Central memory CD4-positive, alpha-beta T cell (primary cell): ENCODE measurements around the gene SLC26A8.

ENCODE experiments used
- DNase-seq: peaks from one replicate; pipeline ENCODE4 v3.0.0; 2022
- total RNA-seq, 3 experiments: gene quantifications; one replicate each; lab custom pipeline; 2026; lab: John Stamatoyannopoulos, UW

Gene SLC26A8, protein sequence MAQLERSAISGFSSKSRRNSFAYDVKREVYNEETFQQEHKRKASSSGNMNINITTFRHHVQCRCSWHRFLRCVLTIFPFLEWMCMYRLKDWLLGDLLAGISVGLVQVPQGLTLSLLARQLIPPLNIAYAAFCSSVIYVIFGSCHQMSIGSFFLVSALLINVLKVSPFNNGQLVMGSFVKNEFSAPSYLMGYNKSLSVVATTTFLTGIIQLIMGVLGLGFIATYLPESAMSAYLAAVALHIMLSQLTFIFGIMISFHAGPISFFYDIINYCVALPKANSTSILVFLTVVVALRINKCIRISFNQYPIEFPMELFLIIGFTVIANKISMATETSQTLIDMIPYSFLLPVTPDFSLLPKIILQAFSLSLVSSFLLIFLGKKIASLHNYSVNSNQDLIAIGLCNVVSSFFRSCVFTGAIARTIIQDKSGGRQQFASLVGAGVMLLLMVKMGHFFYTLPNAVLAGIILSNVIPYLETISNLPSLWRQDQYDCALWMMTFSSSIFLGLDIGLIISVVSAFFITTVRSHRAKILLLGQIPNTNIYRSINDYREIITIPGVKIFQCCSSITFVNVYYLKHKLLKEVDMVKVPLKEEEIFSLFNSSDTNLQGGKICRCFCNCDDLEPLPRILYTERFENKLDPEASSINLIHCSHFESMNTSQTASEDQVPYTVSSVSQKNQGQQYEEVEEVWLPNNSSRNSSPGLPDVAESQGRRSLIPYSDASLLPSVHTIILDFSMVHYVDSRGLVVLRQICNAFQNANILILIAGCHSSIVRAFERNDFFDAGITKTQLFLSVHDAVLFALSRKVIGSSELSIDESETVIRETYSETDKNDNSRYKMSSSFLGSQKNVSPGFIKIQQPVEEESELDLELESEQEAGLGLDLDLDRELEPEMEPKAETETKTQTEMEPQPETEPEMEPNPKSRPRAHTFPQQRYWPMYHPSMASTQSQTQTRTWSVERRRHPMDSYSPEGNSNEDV
- 0 reads per million in 3 experiments for total RNA-seq

DNA sequence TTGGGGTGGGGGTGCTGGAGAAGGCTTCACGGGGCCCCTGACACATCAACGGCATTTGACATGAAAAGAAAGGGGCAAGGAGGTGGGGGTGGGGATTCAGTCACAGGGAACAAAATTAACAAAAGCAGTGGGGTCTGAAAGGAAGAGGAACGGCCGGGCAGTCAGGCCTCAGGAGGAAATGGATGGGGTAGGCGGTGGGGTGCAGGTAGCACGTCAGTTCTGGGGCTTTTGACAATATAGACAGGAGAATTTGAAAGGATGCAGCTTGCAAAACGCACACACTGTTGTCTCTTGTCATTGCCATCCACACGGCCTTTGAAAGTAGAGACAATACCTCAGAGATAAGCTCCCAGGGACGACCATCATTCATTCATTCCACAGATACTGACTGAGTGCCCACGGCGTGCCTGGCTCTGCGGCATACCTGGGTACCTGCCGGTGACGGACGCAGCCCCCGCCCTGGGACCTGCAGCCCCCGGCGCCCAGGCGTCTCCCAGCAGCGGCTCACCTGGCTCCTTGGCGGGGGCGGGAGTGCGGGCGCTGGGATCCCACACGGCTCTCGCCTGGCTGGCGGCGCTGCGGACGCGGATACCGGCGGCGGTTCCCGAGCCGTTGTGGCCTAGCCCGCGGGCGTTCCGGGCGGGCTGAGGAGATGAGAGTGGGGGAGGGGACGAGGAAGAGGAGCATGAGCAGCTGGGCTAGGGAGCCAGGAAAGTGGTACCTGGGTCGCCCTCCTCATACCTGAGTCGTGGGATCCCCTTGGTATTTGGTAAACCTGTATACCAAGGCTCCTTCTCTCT lies at the start of gene SLC26A8:
SLC26A8 (minus strand) TSS at position 646 of the 800 bp plus-strand sequence. CDS start 4,934 bp downstream, outside the sequence.
- no peak for DNase-seq

DNA sequence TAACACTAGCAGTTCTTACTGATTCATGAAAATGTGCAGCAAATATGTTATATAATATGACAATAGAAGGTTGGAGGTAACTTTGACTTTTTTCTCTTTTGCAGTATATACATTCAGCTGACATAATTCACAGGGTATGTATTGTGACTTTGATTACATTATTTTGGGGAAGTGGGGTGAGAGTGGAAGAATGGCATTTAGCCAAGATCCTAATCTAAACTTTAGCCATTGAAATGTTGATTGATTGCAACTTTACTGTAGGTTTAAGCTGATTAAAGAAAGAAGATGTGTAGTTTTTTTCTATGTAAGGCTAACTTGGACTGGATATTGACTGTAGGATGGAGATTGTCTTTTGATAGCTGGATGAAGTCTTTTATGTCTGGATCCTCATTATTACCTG lies 49.1 kb upstream of the SLC26A8 start:
- no peak for DNase-seq

DNA sequence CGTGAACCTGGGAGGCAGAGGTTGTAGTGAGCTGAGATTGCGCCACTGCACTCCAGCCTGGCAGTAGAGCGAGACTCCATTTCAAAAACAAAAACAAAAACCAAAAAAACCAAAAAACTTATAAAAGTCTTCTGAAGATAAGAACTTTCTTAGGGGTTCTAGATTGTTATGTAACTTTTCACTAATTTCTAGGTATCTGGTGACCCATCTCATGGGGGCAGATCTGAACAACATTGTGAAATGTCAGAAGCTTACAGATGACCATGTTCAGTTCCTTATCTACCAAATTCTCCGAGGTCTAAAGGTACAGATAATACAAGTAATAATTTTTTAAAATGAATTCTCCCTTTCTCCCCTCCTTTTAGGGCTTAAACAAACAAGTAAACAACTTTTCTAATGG lies 48.2 kb upstream of the SLC26A8 start:
- no peak for DNase-seq

DNA sequence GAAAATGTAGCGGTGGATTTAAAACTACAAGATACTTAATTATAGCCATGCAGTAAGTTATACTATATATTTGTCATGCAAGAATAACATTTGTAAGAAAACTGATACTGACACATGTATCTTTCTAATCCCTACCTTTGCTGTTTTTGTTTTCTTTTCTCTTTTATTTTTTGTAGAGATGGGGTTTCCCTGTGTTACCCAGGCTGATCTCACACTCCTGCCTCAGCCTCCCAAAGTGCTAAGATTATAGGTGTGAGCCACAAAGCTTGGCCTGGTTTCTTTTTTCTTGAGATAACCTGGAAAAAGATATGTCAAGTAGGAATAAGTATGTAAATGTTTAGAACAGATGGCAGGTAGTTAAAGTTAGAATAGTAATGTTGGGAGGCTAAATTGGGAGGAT lies 47.3 kb upstream of the SLC26A8 start:
- DNase-seq = no peak

DNA sequence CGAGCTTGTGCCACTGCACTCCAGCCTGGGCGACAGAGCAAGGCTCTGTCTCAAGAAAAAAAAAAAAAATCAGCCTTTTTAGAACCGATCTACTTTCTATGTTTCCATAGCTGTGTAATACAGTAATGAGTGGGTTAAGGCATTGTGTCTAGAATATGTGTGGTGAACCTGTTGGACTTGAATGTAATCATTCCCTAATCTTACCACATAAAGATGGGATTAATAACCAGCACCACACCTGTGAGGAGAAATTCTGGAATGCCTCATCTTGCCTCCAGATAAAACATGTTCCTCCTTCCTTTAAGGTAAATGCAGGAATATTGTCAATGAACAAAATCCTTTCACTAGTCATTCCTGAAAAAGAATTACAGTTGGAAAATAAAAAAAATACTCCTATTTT lies 46.8 kb upstream of the SLC26A8 start:
- DNase-seq = no peak

DNA sequence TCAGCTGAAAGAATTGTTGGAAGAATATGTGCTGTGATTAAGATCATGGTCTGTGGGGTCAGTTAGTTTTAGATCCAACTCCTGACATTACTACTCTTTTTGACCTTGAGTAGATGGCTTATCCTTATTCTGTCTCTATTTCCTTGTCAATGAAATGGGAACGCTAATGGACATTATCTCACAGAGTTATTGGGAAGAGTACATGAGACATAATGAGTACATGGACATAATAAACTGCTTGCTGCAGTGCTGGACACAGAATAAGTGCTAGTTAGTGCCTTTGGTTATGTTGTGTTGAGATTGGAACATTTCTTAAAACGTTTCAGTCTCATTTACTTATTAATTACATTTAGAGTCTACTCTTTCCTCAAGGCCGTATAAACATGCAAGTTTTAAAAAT lies 45.8 kb upstream of the SLC26A8 start:
- no peak for DNase-seq

DNA sequence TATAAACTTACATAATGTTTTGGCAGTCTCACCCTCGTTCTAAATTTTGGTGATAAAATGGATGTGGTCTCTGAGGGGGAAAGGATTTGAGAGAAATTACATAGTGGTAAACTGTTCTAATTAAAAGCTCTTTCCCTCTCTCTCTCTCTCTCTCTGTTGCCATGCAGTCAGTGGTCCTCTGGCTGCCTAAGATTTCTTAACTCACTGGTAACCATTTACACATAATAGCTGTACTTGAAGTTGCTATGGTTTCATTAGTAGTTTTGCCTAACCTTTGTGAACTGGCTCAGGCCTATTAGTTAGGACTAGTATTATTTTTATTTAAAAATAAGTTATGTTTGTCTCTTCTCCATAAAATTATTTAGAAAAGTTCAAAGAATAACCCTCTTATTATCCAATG lies 45.1 kb upstream of the SLC26A8 start:
- DNase-seq = no peak

DNA sequence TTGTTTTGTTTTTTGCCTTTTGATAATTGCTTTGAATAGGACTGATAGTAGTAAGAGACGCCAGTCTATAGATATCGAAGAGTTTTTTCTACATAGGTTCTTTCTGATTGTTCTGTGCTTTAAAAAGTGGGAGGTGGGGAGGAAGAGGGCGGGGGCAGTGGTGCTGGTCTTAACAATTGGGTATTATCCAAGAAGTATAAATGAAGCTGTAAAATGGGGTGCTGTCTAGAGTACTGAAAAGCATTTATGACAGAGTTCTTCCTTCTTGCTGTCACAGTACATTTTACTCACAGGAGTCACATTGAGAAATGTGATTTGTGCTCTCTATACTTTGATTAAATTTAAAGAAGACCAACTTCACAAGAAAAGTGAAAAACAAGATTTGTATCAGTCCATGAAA lies 44.1 kb upstream of the SLC26A8 start:
- DNase-seq = no peak

DNA sequence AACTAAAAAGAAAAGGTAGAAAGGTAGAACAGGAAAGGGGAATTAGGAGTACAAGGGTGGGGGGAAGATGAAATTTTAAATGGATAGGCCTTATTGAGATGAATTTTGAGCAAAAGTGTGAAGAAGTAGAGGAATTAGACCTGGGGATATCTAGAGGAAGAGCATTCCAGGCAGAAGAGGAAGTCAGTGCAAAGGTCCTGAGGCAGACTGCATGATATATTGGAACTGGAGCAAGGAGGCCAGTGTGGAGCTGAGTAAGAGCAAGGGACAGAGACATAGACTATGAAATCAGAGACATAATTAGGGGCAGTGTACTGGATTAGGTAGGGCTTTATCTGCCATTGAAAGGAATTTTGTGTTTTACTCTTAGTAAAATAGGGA lies 43.6 kb upstream of the SLC26A8 start:
- DNase-seq = no peak

DNA sequence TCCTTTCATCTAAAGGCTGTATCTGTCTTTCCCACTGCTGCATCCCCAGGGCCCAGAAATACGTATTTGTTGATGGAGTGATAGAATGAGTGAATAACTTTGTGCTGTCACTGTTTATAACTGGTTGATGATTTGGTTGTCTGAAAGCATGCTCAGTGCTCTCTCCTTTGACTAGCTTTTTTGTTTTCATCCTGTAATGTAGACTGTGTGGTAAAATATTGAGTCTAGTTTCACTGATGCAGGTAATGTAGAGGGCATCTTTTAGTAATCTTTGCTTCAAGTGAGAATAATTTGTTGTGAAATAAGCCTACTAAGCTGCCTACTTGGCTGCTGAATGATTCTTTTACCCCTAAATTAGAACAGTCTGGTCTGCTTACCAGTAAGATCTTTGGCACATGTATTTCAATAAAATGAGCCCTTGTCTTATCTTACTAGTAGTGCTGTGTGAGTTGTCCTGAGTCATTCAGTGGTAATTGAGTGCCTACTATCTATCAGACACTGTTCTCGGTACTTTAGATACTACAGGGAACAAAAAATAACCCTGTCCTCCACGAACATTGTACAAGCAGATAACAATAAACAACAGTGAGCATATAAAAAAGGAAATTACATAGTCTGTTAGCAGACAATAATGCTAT lies 43.1 kb upstream of the SLC26A8 start:
- DNase-seq = no peak

DNA sequence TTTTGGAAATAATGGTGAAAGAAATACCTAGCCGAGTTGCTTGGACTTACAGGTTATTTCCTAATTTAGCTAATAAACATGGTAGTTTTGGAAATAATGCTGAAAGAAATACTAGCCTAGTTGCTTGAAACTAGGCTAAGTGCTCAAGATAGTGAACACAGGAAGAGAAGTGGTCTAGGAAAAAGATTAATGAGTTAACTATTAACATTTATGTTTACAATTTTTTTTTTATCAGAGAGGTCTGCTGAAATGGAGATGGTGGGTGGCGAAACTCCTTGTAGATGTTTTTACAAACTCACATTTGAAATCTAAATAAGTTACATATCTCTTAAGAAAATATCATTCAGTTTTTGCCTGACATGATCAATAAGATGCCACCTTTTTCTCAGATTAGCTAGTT lies 42.4 kb upstream of the SLC26A8 start:
- no peak for DNase-seq

DNA sequence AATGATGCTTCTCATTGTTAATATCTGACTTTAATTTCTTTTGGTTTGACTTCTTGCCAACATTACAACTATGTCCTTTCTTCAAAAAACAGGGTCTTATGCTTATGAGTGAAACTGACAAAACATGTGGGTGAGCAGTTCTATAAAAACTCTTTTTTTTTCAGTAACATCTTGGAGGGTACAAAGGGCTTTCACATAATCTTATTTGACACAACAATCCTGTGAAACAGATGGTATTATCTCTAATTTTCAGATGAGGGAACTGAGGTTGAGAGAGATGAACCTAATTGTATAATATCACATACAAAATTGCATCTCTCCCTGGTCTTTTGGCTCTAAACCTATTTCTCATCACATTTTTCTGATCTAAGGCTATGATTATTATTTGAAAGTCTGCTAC lies 41.5 kb upstream of the SLC26A8 start:
- DNase-seq = no peak

DNA sequence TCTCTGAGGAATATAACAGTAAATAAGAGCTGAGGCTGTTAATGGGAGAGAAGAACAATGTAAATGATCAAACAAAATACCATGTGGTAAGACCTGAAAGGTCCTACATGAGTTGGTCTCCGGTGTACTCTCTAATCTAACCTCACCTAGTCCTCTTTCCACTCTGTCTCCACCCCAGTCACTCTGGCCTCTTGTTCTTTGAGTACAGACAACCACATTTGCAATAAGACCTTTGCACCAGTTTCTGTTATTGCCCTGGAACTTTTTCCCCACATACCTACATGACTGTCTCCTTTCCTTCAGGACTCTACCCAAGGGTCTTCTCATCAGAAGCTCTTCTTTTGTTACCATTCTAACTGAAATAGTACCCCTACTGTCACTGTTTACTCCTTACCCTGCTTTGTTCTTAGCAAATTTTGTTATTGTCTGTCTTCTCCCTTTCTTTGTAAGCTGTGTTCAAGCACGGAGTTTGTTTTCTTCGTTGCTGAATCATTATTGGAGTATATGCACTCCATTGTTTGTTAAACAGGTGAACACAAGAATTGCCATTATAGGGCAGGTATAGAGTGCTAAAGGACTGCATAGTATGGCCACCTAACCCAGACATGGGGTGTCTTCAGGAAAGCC lies 40.4 kb upstream of the SLC26A8 start:
- DNase-seq = no peak

DNA sequence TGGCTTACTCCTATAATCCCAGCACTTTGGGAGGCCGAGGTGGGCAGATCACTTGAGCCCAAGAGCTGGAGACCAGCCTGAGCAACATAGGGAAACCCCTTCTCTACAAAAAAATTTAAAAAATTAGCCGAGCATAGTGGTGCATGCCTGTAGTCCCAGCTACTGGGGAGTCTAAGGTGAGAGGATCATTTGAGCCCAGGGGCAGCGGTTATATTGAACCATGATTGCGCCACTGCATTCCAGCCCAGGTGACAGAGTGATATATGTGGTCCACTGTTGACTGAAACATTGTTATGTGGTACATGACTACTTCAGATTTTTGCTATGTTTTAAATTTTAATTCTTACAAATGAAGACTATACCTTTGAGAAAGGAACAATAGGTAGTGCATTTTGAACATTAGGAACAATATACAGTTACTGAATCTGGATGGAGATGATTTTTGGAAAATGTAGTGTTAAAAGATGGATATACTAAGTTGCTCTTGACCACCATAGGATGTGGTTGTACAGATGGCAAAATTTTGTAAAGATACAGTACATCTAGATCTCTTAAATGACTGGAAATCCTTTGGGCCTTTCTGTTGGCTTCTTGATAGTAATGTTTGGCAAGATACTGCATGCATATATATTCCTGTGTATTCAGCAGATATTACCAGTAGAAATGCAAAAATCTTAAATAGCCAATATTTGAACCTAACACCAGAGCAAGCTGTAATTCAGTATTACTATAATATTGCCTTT lies 39.0 kb upstream of the SLC26A8 start:
- no peak for DNase-seq

DNA sequence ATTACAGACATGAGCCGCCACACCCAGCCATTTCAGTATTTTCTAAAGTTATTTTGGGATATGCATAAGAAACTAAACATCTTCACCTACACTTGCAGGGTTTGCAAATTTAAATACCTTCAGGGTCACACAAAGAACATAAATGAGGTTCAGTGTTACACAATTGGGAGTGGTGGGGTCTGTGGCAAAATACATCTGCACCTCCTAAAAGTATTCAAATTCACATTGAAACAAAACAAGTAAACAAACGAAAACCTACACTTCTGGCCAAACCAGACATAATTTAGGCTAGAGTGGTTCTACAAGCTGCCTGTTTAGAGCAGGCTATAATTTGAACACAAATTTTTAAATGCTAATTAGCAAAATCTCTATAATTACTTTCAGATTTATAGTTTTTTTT lies 37.8 kb upstream of the SLC26A8 start:
- DNase-seq = no peak

DNA sequence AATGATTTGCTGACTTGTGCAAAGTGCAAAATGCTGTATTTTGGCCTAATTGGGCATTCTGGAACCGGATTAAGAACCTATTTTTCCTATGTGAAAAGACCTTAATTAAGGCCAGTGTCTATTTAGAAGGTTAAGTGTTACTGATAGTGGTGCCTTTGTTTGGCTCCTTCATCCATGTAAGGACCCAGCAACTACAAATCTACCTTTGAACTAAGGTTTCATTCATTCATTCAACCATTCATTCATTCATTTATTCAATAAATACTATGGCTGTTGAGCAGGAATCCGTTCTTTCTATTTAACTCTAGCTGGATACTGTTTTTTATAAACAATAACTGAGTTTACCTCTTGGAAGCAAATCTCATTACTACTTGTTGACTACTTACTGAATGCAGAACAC lies 36.8 kb upstream of the SLC26A8 start:
- no peak for DNase-seq

DNA sequence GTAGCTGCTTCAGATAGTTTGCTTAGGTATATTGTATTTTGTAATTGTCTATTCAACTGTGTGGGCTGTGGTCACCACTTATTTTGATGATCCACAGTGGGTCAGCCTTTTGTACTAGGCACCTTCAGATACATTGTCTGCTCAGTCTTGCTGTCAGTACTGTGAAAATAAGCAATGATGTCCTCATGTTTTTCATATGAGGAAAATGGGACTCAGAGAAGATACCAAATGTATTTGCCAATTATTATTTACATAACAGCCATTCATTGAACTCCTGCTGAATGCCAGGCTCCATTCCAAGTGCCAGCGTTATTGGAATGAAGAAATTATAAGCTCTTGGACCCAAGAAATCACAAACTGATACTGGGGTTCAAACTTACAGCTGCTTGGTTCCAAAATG lies 31.7 kb upstream of the SLC26A8 start:
- DNase-seq = no peak

DNA sequence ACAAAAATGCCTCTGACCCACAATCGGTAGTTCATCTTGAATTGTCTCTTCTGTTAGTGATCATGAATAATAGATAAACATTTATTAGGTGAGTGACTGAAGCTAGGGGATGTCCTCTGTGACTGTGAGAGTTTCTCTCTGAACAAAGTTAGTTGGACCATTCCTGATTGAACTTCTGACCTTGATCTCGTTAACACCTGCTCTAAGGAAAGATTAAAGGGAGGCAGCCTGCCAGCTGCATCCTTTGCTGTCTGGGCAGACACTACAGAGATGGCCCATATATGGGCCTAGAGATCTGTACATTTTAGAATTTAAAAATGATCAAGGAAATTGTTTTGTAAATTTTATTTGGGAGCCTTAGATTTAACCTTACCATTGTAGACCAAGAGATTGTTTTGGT lies 30.5 kb upstream of the SLC26A8 start:
- DNase-seq = no peak

DNA sequence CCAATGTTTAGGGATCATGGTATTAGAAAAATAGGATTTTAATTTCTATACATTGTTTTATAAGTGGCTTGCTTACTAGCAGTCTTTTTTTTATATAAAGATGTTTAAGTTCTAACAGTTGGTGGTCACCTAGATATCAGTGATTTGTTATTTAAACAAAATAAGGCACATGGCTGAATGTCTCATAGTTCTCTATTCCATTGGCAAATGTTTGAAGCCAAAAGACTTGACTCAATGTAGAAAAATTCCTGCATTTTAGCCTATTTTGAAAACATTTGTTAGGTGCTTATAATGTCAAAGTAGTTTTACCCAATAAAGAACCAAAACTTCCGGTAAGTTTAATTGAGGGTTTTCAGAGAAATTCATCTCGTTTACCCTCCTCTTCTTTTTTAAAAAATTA lies 30.0 kb upstream of the SLC26A8 start:
- no peak for DNase-seq

DNA sequence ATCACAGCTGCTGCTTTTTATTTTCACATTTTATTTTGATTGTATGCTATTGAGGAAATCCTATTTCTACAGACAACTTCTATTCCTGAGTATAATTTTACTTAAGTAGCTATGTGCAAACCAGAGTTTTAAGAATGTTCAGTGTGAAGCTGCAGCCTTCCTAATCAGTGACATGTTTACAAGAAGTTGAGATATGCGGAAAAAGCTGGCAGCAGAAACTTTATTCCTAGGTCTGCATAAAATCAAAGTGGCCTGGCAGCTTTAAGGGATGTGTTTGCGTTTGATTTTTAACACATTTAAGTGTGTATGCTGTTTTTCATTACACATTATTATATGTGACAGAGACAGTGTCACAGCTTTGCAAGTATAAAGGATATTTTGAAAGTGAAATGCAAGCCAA lies 29.4 kb upstream of the SLC26A8 start:
- no peak for DNase-seq

DNA sequence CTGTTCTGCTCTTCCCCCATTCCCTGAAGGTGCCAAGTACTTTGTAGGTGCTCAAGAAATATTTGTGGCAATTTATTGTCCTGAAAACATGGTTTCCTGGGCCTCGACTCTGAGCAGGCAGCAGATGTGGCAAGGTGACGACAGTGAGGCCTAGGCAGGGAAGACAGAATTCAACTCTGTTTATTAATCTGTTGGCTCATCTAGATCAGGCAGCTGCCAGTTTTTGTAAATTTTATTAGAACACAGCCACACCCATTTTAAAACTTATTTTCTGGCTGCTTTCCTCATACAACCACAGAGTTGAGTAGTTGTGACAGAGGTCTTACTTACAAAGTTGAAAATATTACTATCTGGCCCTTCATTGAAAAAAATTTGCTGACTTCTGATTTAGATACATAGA lies 27.7 kb upstream of the SLC26A8 start:
- no peak for DNase-seq
